GM19452 (cell line): ENCODE data around the gene SLC6A6.

ENCODE experiments used
- ATAC-seq: cut with Tn5 transposase; IDR thresholded peaks from one replicate; pipeline ENCODE4 v1.9.1; 2021; ENCODE audit not compliant: unreplicated experiment

SLC6A6 gene

GRCh38 chr3:14536055-14536815, 133.8 kb downstream of the SLC6A6 start:
- no peak for ATAC-seq

GRCh38 chr3:14536837-14537589, 134.6 kb downstream of the SLC6A6 start:
- no peak for ATAC-seq

- ATAC-seq: no peak
Observed at GRCh38 chr3:14537590-14538450, 135.4 kb downstream of the SLC6A6 start.

- ATAC-seq: no peak
Observed at GRCh38 chr3:14538451-14539088, 136.2 kb downstream of the SLC6A6 start.
